Psoas muscle (tissue), 8 donors: ENCODE data around the gene LAMTOR1. TPM values are rescaled to one million over a fixed set of nuclear protein-coding genes. Genes with fewer than 3 reads are reported as not detected.
A peak's percentile ranks its signal among the peaks of the same experiment; 100 is the strongest.
"Not testable (repeated sequence)": the region's sequence is repeated elsewhere in the genome, so short reads cannot be mapped to it uniquely, and the experiment has no call there.

Source experiments
- ATAC-seq, 4 donors: fragments of 200-7000 bp; cut with Tn5 transposase; one replicate each; pipeline ENCODE4 v1.9.1; 2020; ENCODE audit warnings: moderate library complexity in 3 of 4, mild to moderate bottlenecking in 2 of 4
- DNase-seq, 2 donors: peaks; one replicate each; pipeline ENCODE4 v3.0.0-alpha.2; 2020
- H3K27ac ChIP-seq: fragments of 200-600 bp; one replicate; pipeline ENCODE4 v1.8.0; 2022
- H3K27me3 ChIP-seq, 3 donors: fragments of 200-600 bp in 1 of 3; one replicate each; pipeline versions ENCODE4 v1.6.1 to v1.8.0; 2013 to 2022; ENCODE audit warnings: low read length in 2 of 3, mild to moderate bottlenecking in 2 of 3, moderate library complexity in 1 of 3; ENCODE audit not compliant: insufficient read depth in 3 of 3
- H3K36me3 ChIP-seq, 2 donors: fragments of 200-600 bp in 1 of 2; one replicate each; pipeline versions ENCODE4 v1.6.1 to v1.8.0; 2013 to 2022; ENCODE audit warnings: low read depth in 1 of 2, mild to moderate bottlenecking in 1 of 2, moderate library complexity in 1 of 2; ENCODE audit not compliant: insufficient read depth in 1 of 2
- H3K4me1 ChIP-seq: fragments of 200-600 bp; one replicate; pipeline ENCODE4 v1.8.0; 2022
- H3K4me3 ChIP-seq: fragments of 200-600 bp; one replicate; pipeline ENCODE4 v1.8.0; 2022; ENCODE audit warnings: mild to moderate bottlenecking
- H3K9me3 ChIP-seq: fragments of 200-600 bp; one replicate; pipeline ENCODE4 v1.8.0; 2022
- CTCF ChIP-seq: fragments of 200-600 bp; IDR thresholded peaks from one replicate; pipeline ENCODE4 v1.8.0; 2022; ENCODE audit warnings: antibody characterized with exemption
- WGBS, 3 donors: extraction: QIAGEN DNeasy Blood & Tissue Kit; methylation state at CpG; one replicate each; pipeline versions ENCODE4 v1.1.6 to v1.1.7; 2013; 5-methylcytosine and 5-hydroxymethylcytosine counted together
- intact Hi-C, 2 donors: fragments of 100-400 bp; cut with DNase I; formaldehyde crosslinking; loops; one replicate each; pipeline versions ENCODE4 v1.11.0 to v1.14.2; 2022
- long read RNA-seq, 2 donors: library from polyadenylated mRNA; unstranded; transcript quantifications; one replicate each; pipeline ENCODE4 v2.0.0, GENCODE V29; 2021
- polyA plus RNA-seq, 3 donors: library from polyadenylated mRNA; stranded (reverse); fragments of 200-250 nt; gene quantifications; one replicate each; pipeline ENCODE4 v1.2.3, GENCODE V29; 2013
- total RNA-seq, 4 donors: library from RNA; stranded (reverse); fragmentation: NEBNext Ultra II Directional in 2 of 4; extraction: Animal tissue kit (Norgen Biotek cat#: 25700) in 2 of 4; gene quantifications; one replicate each; pipeline versions ENCODE4 v1.2.1 to v1.2.4, GENCODE V29; 2021 to 2023
- donor health status: healthy with polysubstance abuse.
- donor health status: DM: no; HTN: no; CAD: no; lungs with moderate emphysema.
- donor health status: Bipolar disorder and iron deficiency.
- donor health status: healthy.
- donor health status: DM: yes; HTN: yes; CAD: no.
- donor health status: DM: no; HTN: no; CAD: no.
- donor health status: DM: no; HTN: no; CAD: no.
- donor health status: DM: yes; HTN: yes; CAD: no.

Gene LAMTOR1
- total RNA-seq (10 to 100 TPM; 74.9 to 91.2 (median 80.4) TPM), polyA plus RNA-seq (100 to 1,000 TPM; 101 to 223 (median 141) TPM)
- long read RNA-seq, donor 1, transcript LAMTOR1-201 (5 exons, 1,179 nt), result major isoform, 49 of 54 reads
- long read RNA-seq, donor 1, partial matches to known transcripts, result 2 of 54 reads
- long read RNA-seq, donor 1, other reads (novel, unspliced or antisense), result 3 of 54 reads
- long read RNA-seq, donor 2, transcript LAMTOR1-201 (5 exons, 1,179 nt), result major isoform, 103 of 114 reads
- long read RNA-seq, donor 2, partial matches to known transcripts, result 5 of 114 reads
- long read RNA-seq, donor 2, other reads (novel, unspliced or antisense), result 6 of 114 reads

- intact Hi-C loops, result loop anchor here in 1 of 2 donors (1.0 kb wide), 1 partner anchor 9 kb away; the partner anchor contains the start of gene ANAPC15
- no peaks in the 10 kb centered on the region for H3K27me3 ChIP-seq
- 1 to 2% (median 1%) methylated on average over 62 to 64 of the region's 64 CpGs for WGBS, 3 donors
- peaks cover 47% of the 10 kb centered on the region for H3K4me1 ChIP-seq
- H3K9me3 ChIP-seq, result no peaks in the 10 kb centered on the region
- H3K36me3 ChIP-seq, result peaks cover 0 to 22% of the 10 kb centered on the region in 2 donors
- DNase-seq, result peak; percentile 100
- peak within 1 kb of the TSS; percentile 100 for H3K27ac ChIP-seq
- TF ChIP-seq CTCF, result peak; percentile 58
- ATAC-seq, result peak; percentile 97 to 98 (median 98)
- peak within 1 kb of the TSS; percentile 99 for H3K4me3 ChIP-seq
Observed at GRCh38 chr11:72102946-72103753, at the start of gene LAMTOR1. TSS of gene LAMTOR1 (minus strand) at chr11:72103297. CDS start at chr11:72103224, 73 bp downstream.

- H3K4me3 ChIP-seq, result no peak overlapping the region
- no peak overlapping the region for H3K27ac ChIP-seq
- ATAC-seq (no peak), DNase-seq (no peak)
- TF ChIP-seq CTCF, result no peak
- 70 to 80% (median 79%) methylated on average over 4 of the region's 4 CpGs for WGBS, 3 donors
- H3K27me3 ChIP-seq, result no peaks in the 10 kb centered on the region
- no peaks in the 10 kb centered on the region for H3K4me1 ChIP-seq
- no peaks in the 10 kb centered on the region for H3K36me3 ChIP-seq
- no peaks in the 10 kb centered on the region for H3K9me3 ChIP-seq
- intact Hi-C loops, result no loop called here
Observed at GRCh38 chr11:72150882-72151281, 47.8 kb upstream of the LAMTOR1 start.

- Histone ChIP-seq H3K27me3 (no peaks in the 10 kb centered on the region), H3K27ac (no peak overlapping the region), H3K4me3 (no peak overlapping the region), H3K9me3 (no peaks in the 10 kb centered on the region), H3K4me1 (no peaks in the 10 kb centered on the region), H3K36me3 (no peaks in the 10 kb centered on the region)
- no peak for DNase-seq
- no peak for ATAC-seq
- TF ChIP-seq CTCF, result no peak
- 21 to 29% (median 24%) methylated on average over 2 of the region's 2 CpGs for WGBS, 3 donors
- intact Hi-C loops, result no loop called here
Observed at GRCh38 chr11:72146625-72147024, 43.5 kb upstream of the LAMTOR1 start.

GRCh38 chr11:72144807-72145565 lies 41.9 kb upstream of the LAMTOR1 start:
- 90 to 95% (median 94%) methylated on average over 4 of the region's 4 CpGs for WGBS, 3 donors
- no peaks in the 10 kb centered on the region for H3K36me3 ChIP-seq
- DNase-seq (no peak), ATAC-seq (no peak)
- H3K9me3 ChIP-seq, result no peaks in the 10 kb centered on the region
- no peaks in the 10 kb centered on the region for H3K4me1 ChIP-seq
- no peak overlapping the region for H3K27ac ChIP-seq
- no peak overlapping the region for H3K4me3 ChIP-seq
- no peak for TF ChIP-seq CTCF
- intact Hi-C loops, result loop anchor here in 1 of 2 donors (2.0 kb wide), 1 partner anchor 168 kb away; no protein-coding TSS in a partner anchor
- H3K27me3 ChIP-seq, result no peaks in the 10 kb centered on the region

- H3K4me1 ChIP-seq, ATAC-seq, H3K27me3 ChIP-seq, DNase-seq, H3K9me3 ChIP-seq, H3K27ac ChIP-seq, intact Hi-C loops, H3K4me3 ChIP-seq, H3K36me3 ChIP-seq: not testable (repeated sequence)
- WGBS, 3 donors, result 68 to 100% (median 75%) methylated on average over 1 of the region's 1 CpG
Observed at GRCh38 chr11:72142543-72142942, 39.4 kb upstream of the LAMTOR1 start.

GRCh38 chr11:72142086-72142485 lies 39.0 kb upstream of the LAMTOR1 start:
- H3K27me3 ChIP-seq, H3K4me1 ChIP-seq, DNase-seq, H3K9me3 ChIP-seq, H3K27ac ChIP-seq, intact Hi-C loops, ATAC-seq, H3K4me3 ChIP-seq, H3K36me3 ChIP-seq: not testable (repeated sequence)
- WGBS, 3 donors, result 33 to 50% (median 38%) methylated on average over 1 of the region's 1 CpG
